ENCODE results near the gene DAGLA. TPM values are rescaled to one million over a fixed set of nuclear protein-coding genes. Genes with fewer than 3 reads are reported as not detected.

The DAGLA gene
- total RNA-seq, 4 donors from 2014 or later, result 11.9 to 31.4 (median 17.0) TPM

- intact Hi-C loops (cut with DNase I; ENCODE audit: low total_unique reads) (no loop called here), in situ Hi-C loops (cut with MboI; ENCODE audit: low pct_ligation_motif_present in 1 of 4, low pct_unique_long_range_greater_than_20kb in 1 of 4, low sequenced_read_pairs in 3 of 4) (no loop called here)
- Histone ChIP-seq H3K27me3 (no peaks in the 10 kb centered on the region), H3K9me3 (no peaks in the 10 kb centered on the region), H3K4me1 (peaks cover 34 to 78% (median 66%) of the 10 kb centered on the region in 4 donors), H3K36me3 (no peaks in the 10 kb centered on the region), H3K4me3 (no peak overlapping the region), H3K27ac (peak overlapping the region; percentile 85 to 90 (median 88))
- TF ChIP-seq POLR2AphosphoS5 (IDR thresholded peaks at IDR 0.05) (no peak), POLR2A (IDR thresholded peaks at IDR 0.05) (peak; percentile 26)
- 70% methylated on average over 17 of the region's 17 CpGs; no CpG with 5 or more reads in 1 of the 2 donors for WGBS, 2 donors (ENCODE audit: low coverage in 1 of 2)
- peak; percentile 82 for DNase-seq
Measured at GRCh38 chr11:61690706-61691379, 10.7 kb downstream of the DAGLA start.

DNA sequence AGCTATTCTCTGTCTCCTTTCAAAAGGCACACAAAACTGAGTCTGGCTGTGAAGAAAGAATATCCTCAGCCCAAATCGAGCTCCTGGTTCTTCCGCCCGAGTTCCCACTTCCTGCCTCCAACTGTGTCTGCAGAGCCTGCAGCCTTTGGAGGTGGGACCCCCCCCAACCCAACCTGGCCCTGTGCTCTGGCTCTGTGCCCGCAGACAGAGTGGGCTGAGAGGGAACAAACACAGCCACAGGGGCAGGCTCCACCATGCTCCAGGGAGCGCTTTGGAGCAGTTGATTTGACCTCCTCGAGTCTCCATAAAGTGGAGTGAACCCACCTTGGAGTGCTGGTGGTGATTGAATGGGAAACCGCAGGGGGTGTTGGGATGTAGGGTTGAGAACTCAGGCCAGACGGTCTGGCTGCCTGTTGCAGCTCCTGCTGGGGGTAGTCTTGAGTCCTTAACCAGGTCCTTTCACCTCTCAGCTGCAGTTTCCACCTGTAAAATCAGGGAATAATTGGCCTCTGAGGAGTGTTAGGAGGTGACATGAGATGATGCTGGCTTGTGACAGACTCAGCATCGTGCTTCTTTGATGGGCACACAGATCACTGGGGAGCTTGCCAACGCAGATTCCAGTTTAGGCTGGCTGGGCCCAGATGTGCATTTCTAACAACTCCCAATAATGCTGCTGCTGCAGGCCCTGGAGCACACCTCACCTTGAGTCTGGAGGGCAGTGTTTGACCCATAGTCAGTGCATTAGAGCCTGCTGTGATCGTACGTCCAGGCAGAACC is 11.4 kb downstream of the DAGLA start:
- 56% methylated on average over 11 of the region's 12 CpGs; no CpG with 5 or more reads in 1 of the 2 donors for WGBS, 2 donors (ENCODE audit: low coverage in 1 of 2)
- DNase-seq, result no peak
- in situ Hi-C loops (cut with MboI; ENCODE audit: low pct_ligation_motif_present in 1 of 4, low pct_unique_long_range_greater_than_20kb in 1 of 4, low sequenced_read_pairs in 3 of 4) (no loop called here), intact Hi-C loops (cut with DNase I; ENCODE audit: low total_unique reads) (no loop called here)
- peaks cover 42 to 86% (median 74%) of the 10 kb centered on the region in 4 donors for H3K4me1 ChIP-seq
- no peak overlapping the region for H3K4me3 ChIP-seq
- H3K36me3 ChIP-seq, result no peaks in the 10 kb centered on the region
- no peaks in the 10 kb centered on the region for H3K9me3 ChIP-seq
- H3K27ac ChIP-seq, result peak overlapping the region; percentile 85 to 90 (median 88)
- TF ChIP-seq POLR2AphosphoS5 (IDR thresholded peaks at IDR 0.05), result no peak
- TF ChIP-seq EP300 (IDR thresholded peaks at IDR 0.05; ENCODE audit: low read depth), result no peak
- no peaks in the 10 kb centered on the region for H3K27me3 ChIP-seq

- DNase-seq, result peak; percentile 57
- intact Hi-C loops (cut with DNase I; ENCODE audit: low total_unique reads) (no loop called here), in situ Hi-C loops (cut with MboI; ENCODE audit: low pct_ligation_motif_present in 1 of 4, low pct_unique_long_range_greater_than_20kb in 1 of 4, low sequenced_read_pairs in 3 of 4) (no loop called here)
- WGBS, 2 donors (ENCODE audit: low coverage in 1 of 2), result 71% methylated on average over 11 of the region's 11 CpGs; no CpG with 5 or more reads in 1 of the 2 donors
- TF ChIP-seq POLR2AphosphoS5 (IDR thresholded peaks at IDR 0.05) (no peak), EP300 (IDR thresholded peaks at IDR 0.05; ENCODE audit: low read depth) (no peak), POLR2A (IDR thresholded peaks at IDR 0.05) (no peak), CTCF (IDR thresholded peaks at IDR 0.05) (no peak)
- H3K4me1 ChIP-seq, result peaks cover 47 to 92% (median 84%) of the 10 kb centered on the region in 4 donors
- peak overlapping the region; percentile 80 to 97 (median 85) for H3K27ac ChIP-seq
- H3K9me3 ChIP-seq, result no peaks in the 10 kb centered on the region
- no peak overlapping the region for H3K4me3 ChIP-seq
- H3K36me3 ChIP-seq, result no peaks in the 10 kb centered on the region
- no peaks in the 10 kb centered on the region for H3K27me3 ChIP-seq
Measured at GRCh38 chr11:61693922-61694601, 13.9 kb downstream of the DAGLA start.

DNA sequence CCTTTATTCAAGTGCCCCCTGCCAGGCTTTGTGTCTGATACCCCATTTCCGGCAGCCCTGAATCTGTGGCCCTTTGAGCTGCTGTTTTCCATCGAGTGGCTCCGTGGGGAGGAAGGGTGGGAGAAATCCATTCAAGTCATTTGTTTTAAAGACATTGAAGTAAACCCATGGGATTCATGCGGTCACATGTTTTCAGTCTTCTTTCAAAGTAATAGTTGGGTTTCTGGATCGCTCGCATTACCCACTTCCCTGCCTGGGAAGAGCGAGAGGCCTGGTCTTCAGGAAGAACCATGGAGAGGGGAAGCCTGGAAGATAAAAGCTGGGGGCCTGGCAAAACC is 14.4 kb downstream of the DAGLA start:
- Histone ChIP-seq H3K4me3 (no peak overlapping the region), H3K36me3 (no peaks in the 10 kb centered on the region), H3K9me3 (no peaks in the 10 kb centered on the region), H3K4me1 (peaks cover 50 to 93% (median 84%) of the 10 kb centered on the region in 4 donors), H3K27me3 (no peaks in the 10 kb centered on the region), H3K27ac (peak overlapping the region; percentile 80 to 97 (median 85))
- DNase-seq, result no peak
- intact Hi-C loops (cut with DNase I; ENCODE audit: low total_unique reads) (no loop called here), in situ Hi-C loops (cut with MboI; ENCODE audit: low pct_ligation_motif_present in 1 of 4, low pct_unique_long_range_greater_than_20kb in 1 of 4, low sequenced_read_pairs in 3 of 4) (no loop called here)
- WGBS, 2 donors (ENCODE audit: low coverage in 1 of 2), result 82 to 93% methylated on average over 7 of the region's 7 CpGs
- no peak for TF ChIP-seq EP300 (IDR thresholded peaks at IDR 0.05; ENCODE audit: low read depth)
- TF ChIP-seq POLR2AphosphoS5 (IDR thresholded peaks at IDR 0.05), result no peak
- no peak for TF ChIP-seq POLR2A (IDR thresholded peaks at IDR 0.05)
- no peak for TF ChIP-seq CTCF (IDR thresholded peaks at IDR 0.05)
